PC-9 (cell line): ENCODE results near the gene SLC22A3.
A peak's percentile ranks its signal among the peaks of the same experiment; 100 is the strongest.

Experiments
- EZH2 ChIP-seq: fragments of 200-600 bp; sonication (generic); IDR thresholded peaks from 2 replicates; pipeline ENCODE4 v1.8.0; 2017; ENCODE audit warnings: antibody characterized with exemption, low read depth
- TF ChIP-seq, protein P1 (sequence below): fragments of 200-600 bp; sonication (generic); conservative IDR thresholded peaks from 2 replicates; pipeline ENCODE4 v1.6.1; 2017; ENCODE audit warnings: mixed run types, antibody characterized with exemption, mild to moderate bottlenecking, moderate library complexity

- TF ChIP-seq, protein P1, sequence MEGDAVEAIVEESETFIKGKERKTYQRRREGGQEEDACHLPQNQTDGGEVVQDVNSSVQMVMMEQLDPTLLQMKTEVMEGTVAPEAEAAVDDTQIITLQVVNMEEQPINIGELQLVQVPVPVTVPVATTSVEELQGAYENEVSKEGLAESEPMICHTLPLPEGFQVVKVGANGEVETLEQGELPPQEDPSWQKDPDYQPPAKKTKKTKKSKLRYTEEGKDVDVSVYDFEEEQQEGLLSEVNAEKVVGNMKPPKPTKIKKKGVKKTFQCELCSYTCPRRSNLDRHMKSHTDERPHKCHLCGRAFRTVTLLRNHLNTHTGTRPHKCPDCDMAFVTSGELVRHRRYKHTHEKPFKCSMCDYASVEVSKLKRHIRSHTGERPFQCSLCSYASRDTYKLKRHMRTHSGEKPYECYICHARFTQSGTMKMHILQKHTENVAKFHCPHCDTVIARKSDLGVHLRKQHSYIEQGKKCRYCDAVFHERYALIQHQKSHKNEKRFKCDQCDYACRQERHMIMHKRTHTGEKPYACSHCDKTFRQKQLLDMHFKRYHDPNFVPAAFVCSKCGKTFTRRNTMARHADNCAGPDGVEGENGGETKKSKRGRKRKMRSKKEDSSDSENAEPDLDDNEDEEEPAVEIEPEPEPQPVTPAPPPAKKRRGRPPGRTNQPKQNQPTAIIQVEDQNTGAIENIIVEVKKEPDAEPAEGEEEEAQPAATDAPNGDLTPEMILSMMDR, result peak; percentile 18; the same call in 1 of the 2 replicates
- TF ChIP-seq EZH2, result no peak
Measured at GRCh38 chr6:160456214-160456546, 108.0 kb downstream of the SLC22A3 start.
